T1000 (cell line): ENCODE data around the gene GLUD1.
"Not testable (repeated sequence)": the region's sequence is repeated elsewhere in the genome, so short reads cannot be mapped to it uniquely, and the experiment has no call there.

Experiments
- DNase-seq: peaks from one replicate; lab custom pipeline; 2025; ENCODE audit warnings: mixed read lengths; lab: John Stamatoyannopoulos, UW

GLUD1 gene

GRCh38 chr10:87090779-87091178, 3.9 kb downstream of the GLUD1 start:
- no peak for DNase-seq

GRCh38 chr10:87089746-87090145, 4.9 kb downstream of the GLUD1 start:
- DNase-seq = no peak

GRCh38 chr10:87085537-87085936, 9.1 kb downstream of the GLUD1 start:
- DNase-seq = no peak

GRCh38 chr10:87084291-87084782, 10.3 kb downstream of the GLUD1 start:
- not testable (repeated sequence) for DNase-seq

GRCh38 chr10:87083576-87084290, 10.9 kb downstream of the GLUD1 start:
- DNase-seq = not testable (repeated sequence)

- not testable (repeated sequence) for DNase-seq
Observed at GRCh38 chr10:87082219-87082618, 12.4 kb downstream of the GLUD1 start.

GRCh38 chr10:87081574-87081973, 13.1 kb downstream of the GLUD1 start:
- not testable (repeated sequence) for DNase-seq

GRCh38 chr10:87080621-87081020, 14.0 kb downstream of the GLUD1 start:
- not testable (repeated sequence) for DNase-seq

- DNase-seq = no peak
Observed at GRCh38 chr10:87079106-87079836, 15.4 kb downstream of the GLUD1 start.

GRCh38 chr10:87076421-87076820, 18.2 kb downstream of the GLUD1 start:
- not testable (repeated sequence) for DNase-seq

- DNase-seq = no peak
Observed at GRCh38 chr10:87072449-87072848, 22.2 kb downstream of the GLUD1 start.

GRCh38 chr10:87068281-87068680, 26.4 kb downstream of the GLUD1 start:
- DNase-seq = no peak

- no peak for DNase-seq
Observed at GRCh38 chr10:87066865-87067264, 27.8 kb downstream of the GLUD1 start.

- no peak for DNase-seq
Observed at GRCh38 chr10:87066178-87066577, 28.5 kb downstream of the GLUD1 start.

GRCh38 chr10:87064651-87065050, 30.0 kb downstream of the GLUD1 start:
- no peak for DNase-seq

GRCh38 chr10:87060280-87060928, 34.2 kb downstream of the GLUD1 start:
- no peak for DNase-seq

GRCh38 chr10:87059401-87059800, 35.2 kb downstream of the GLUD1 start:
- no peak for DNase-seq

- DNase-seq = no peak
Observed at GRCh38 chr10:87058171-87058570, 36.5 kb downstream of the GLUD1 start.

- no peak for DNase-seq
Observed at GRCh38 chr10:87054373-87055295, 40.0 kb downstream of the GLUD1 start.

- DNase-seq = no peak
Observed at GRCh38 chr10:87053577-87054181, 41.0 kb downstream of the GLUD1 start.

GRCh38 chr10:87053111-87053510, 41.5 kb downstream of the GLUD1 start:
- DNase-seq = no peak
